Measurements from ENCODE around the gene FSIP2.

FSIP2 gene, protein sequence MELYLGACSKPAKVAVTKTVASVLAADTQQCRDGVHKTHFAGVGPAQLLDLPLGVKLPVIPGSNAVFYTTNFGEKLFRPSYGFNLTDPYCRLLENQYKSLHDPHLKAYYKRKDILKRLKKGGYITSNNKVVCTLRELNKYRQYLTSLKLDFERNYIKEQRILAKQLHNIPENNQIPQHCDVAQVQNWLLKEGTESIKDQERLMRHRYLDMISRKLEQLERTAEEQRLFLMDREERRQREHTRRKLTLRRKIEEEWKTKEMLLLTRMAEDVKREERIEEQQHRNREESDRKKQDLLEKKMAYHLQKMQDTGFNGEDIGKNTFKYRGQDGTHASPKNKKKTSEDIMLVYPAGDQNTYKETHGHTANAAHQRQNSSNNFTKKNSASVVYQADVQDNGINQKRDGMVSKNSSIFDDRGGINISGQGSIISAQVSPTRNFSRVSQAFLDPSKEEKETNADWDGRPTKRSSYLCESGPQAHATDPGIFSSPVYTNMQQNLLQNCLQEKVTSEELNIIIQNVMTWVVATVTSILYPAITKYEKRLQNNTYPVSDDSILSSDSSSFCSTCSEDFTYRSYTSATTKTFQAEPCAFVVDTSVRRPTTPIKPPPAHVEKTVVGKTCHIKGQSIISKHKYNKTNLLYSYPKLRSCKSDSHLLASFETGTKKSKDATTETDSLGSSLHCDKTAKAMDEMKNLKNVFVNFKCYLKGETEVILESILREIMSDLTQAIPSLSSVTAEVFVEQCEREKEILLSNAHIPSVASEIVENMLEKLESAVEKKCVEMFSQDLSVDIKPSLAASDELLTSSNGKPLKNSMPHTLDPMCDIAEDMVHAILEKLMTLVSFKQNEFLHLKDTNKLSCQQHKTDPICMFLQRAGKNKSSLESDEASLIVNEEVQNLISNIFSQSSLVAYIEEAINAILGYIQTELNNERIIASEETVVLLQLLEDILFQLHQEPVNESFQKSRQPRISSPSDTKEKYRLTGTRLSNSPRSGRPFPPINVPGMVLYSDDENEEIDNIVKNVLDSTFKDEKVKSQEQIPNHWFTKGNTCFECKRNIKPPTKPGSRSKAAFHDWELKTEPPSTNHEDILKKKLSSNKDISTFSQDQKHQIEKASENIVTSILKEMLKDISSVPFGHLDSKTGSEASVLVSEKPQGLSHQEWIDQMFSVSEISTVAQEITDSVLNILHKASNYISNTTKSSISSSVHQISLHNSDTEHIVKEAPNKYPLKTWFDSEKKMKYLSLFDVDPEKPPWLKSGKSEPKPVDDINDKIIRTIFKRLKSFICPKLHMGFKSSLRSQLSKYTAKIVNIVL (N-terminal part only)

GRCh38 chr2:185738679-185739472 is at the start of gene FSIP2:
Gene FSIP2, plus strand, starts transcription at chr2:185738804. Its CDS starts 91 bp downstream, at chr2:185738895.
- no peak for DNase-seq

GRCh38 chr2:185689906-185690539 is 48.6 kb upstream of the FSIP2 start:
- no peak for DNase-seq

- no peak for DNase-seq
These were observed 42.8 kb upstream of the FSIP2 start for GRCh38 chr2:185695711-185696235.

DNA sequence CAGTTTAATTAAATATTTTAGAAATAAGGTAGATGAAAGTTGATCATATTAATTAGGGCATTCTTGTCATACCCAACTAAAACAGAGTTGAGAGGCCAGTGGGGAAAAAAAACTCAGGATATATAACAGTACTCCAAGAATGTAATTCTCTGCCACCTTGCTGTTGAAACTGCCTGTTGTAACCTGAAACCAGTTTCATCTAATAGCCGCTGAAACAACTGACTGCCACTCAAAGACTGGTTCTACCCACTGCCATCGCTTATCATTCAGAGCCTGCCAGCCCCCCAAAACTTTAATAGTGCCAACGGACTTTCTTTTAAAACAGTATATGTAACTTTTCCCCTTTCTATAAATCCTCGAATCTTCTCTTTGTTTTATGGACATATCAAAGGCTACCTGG is 37.7 kb upstream of the FSIP2 start:
- DNase-seq, result no peak

GRCh38 chr2:185734658-185735057 is 3.9 kb upstream of the FSIP2 start:
- DNase-seq, result no peak

GRCh38 chr2:185736210-185736609 is 2.4 kb upstream of the FSIP2 start:
- DNase-seq, result no peak

DNA sequence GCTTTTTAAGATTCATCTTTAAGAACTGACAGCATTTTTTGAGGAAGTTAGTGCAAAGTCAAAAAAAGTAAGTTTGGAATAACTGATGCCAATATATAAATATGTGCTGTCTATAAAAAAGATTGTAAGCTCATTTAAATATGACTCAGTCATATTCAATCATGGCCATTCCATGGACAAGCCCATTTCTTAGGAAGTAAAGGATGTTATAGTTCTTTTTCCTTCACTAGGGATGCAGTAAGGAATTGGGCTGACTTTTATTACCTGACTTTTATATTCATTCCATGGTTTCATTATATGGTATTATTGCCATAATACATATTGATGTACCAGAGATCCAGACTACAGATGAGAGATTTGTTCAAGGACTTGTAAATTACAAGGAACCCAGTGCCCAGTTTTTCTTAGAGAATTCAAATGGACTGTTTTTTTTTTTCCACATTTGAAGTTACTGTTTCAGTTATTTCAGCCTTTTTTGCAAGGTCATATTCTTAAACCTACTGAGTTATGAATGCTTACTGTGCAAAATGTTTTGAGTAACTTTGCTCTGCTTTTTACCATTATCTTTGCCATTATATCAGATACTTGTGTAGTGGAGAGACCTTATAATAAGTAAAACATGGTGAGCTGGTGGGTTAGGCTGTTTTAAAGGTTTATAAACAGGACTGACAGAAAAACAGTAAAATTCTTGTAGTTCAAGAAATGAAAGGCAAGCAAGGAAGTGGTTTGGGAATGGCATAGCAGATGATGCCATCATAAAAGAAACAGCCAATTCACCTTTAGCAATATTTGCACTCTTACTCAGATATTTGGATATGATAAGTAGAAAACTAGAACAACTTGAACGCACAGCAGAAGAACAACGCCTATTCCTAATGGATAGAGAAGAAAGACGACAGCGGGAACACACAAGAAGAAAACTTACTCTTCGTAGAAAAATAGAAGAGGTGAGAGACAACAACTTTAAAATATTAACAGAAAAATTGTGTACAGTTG is 7.6 kb downstream of the FSIP2 start:
- no peak for DNase-seq

DNA sequence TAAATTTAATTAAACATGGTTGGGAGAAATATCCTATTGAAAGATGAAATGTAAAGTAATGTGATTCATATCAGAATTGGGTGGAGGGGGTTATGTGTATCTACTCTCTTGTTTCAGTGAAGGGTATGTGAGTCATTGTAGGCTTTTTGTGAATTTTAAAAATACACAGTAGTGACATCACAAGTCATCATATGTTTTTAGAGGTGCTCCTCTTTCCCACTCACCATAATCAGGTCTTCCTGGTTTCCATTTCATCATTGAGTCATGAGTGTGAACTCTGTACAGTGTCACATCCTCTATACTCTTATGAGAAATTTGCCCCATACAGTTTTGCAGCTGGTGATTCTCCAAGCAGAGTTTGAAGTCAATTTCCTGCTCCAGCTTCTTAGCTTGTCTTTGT is 18.8 kb downstream of the FSIP2 start:
- no peak for DNase-seq

DNA sequence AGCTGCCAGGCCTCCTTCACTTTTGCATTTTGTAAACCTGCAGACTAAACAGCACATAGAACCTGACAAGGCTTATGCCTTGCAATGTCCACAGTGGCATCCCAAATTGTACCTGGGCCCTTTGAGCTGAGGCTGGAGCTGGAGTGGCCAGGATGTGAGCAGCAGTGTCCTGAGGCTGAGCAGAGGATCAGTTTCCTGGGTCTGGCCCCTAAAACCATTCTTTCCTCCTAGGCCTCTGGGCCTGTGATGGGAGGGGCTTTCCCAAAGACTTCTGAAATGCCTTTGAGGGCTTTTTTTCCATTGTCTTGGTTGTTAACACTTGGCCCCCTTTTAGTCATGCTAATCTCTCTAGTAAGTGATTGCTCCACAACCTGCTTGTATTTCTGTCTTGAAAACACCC is 32.8 kb downstream of the FSIP2 start:
- no peak for DNase-seq

- no peak for DNase-seq
These were observed 42.3 kb downstream of the FSIP2 start for GRCh38 chr2:185780890-185781289.

- no peak for DNase-seq
These were observed 43.7 kb downstream of the FSIP2 start for GRCh38 chr2:185782223-185782769.

DNA sequence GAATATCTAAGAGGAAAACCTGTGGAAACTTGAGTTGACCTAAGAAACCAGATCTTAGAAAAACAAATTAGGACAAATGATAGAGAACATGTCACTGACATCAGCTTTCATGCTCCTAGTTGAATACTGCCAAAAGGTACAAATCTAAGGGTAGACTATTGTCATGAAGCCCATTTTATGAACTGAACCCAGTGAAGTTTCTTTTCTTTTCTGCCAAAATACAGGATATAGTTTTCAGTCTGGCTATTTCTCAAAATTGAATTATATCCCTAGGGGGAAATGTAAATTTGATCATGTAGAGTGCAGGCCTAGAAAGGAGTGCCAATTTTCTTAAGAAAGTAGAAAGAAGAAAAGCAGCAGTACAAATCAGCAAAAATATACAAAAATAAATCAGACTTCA is 46.6 kb downstream of the FSIP2 start:
- DNase-seq, result no peak

GRCh38 chr2:185785851-185786473 is 47.4 kb downstream of the FSIP2 start:
- DNase-seq, result no peak

DNA sequence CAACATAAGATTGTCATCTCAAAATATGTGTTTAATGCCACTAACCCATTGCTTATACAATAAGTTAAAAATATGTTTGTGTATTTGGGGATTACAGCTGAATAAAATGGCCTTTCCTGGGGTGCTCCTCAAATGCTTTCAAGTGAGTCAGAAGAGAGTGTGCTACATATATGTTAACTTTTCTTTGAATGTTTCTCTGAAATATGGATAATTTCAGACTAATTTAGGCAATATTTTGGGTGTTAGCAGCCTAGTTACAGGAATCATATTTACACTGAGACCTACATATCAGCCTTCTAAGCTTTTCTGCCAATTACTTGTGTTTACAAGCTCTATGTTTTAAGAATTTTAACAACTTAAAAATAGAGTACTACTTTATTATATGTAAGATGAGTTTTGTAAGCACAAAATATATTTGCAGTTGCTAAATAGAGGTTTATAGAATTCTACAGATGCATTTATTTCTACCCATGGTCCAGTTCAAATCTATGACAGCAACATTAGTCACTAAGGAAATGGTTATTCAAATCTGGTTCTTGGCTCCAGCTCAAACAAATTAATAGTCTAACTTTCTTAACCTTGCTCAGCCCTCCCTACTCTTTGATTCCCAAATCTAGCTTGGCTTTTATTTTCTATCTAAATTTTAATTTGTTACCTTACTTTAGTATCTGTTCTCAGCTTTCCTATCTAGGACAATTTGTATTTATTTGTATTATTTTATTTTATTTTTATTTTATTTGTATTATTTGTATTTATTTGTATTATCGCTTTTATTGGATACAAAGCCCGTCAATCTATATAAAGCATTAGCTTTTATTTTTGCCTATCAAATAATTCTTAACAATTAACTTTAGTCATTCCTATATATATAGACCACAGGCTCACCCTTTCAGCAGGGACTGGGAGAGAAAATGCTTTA is 48.9 kb downstream of the FSIP2 start:
- DNase-seq, result no peak

DNA sequence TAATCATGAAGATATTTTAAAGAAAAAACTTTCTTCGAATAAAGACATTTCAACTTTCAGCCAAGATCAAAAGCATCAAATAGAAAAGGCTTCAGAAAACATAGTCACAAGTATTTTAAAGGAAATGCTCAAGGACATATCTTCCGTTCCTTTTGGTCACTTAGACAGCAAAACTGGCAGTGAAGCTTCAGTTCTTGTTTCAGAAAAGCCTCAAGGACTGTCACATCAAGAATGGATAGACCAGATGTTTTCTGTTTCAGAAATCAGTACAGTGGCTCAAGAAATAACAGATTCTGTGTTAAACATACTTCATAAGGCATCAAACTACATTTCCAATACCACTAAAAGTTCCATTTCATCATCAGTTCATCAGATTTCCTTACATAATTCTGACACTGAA is 51.8 kb downstream of the FSIP2 start:
- no peak for DNase-seq

GRCh38 chr2:185793532-185794345 is 55.1 kb downstream of the FSIP2 start:
- DNase-seq, result no peak

DNA sequence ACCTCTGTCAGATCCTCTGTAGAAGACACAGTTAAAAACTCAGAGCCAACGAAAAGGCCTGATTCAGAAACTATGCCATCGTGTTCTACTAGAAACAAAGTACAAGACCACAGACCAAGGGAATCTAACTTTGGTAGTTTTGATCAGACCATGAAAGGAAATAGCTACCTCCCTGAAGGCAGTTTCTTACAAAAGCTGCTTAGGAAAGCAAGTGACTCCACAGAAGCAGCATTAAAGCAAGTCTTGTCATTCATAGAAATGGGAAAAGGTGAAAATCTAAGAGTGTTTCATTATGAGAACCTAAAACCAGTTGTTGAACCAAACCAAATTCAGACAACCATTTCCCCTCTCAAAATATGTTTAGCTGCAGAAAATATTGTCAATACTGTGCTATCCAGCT is 58.2 kb downstream of the FSIP2 start:
- DNase-seq, result no peak

Measured in NCI-H2081 (cell line).